H9 (cell line): ENCODE results near the gene GLRA3. TPM values are rescaled to one million over a fixed set of nuclear protein-coding genes. Genes with fewer than 3 reads are reported as not detected.

ENCODE experiments used
- DNase-seq: peaks from one replicate; pipeline ENCODE4 v3.0.0-alpha.2; 2017
- H2AFZ ChIP-seq: one replicate; pipeline ENCODE4 v1.6.1; 2013; ENCODE audit warnings: mild to moderate bottlenecking, low read length, control low read depth, moderate library complexity
- H2AK5ac ChIP-seq: 2 replicates; pipeline ENCODE4 v1.6.1; 2013; ENCODE audit warnings: low read length, control low read depth, mixed read lengths; ENCODE audit not compliant: insufficient read length
- H2BK120ac ChIP-seq: one replicate; pipeline ENCODE4 v1.6.1; 2013; ENCODE audit warnings: low read depth, mild to moderate bottlenecking, low read length, control low read depth, inconsistent platforms; ENCODE audit not compliant: poor library complexity, severe bottlenecking
- H2BK12ac ChIP-seq: 2 replicates; pipeline ENCODE4 v1.6.1; 2013; ENCODE audit warnings: low read length, control low read depth, mixed read lengths, low read depth; ENCODE audit not compliant: insufficient read length
- H2BK15ac ChIP-seq: 2 replicates; pipeline ENCODE4 v1.6.1; 2013; ENCODE audit warnings: low read depth, low read length, control low read depth
- H2BK20ac ChIP-seq: one replicate; pipeline ENCODE4 v1.6.1; 2013; ENCODE audit warnings: low read depth, mild to moderate bottlenecking, low read length, control low read depth, inconsistent platforms; ENCODE audit not compliant: poor library complexity, severe bottlenecking
- H2BK5ac ChIP-seq: 2 replicates; pipeline ENCODE4 v1.6.1; 2013; ENCODE audit warnings: low read length, control low read depth, mixed read lengths; ENCODE audit not compliant: insufficient read length
- H3K14ac ChIP-seq: 2 replicates; pipeline ENCODE4 v1.6.1; 2013; ENCODE audit warnings: low read length, control low read depth; ENCODE audit not compliant: insufficient read depth
- H3K18ac ChIP-seq: 2 replicates; pipeline ENCODE4 v1.6.1; 2013; ENCODE audit warnings: low read depth, mild to moderate bottlenecking, mixed read lengths, low read length, control low read depth; ENCODE audit not compliant: insufficient read length
- H3K23ac ChIP-seq: 2 replicates; pipeline ENCODE4 v1.6.1; 2013; ENCODE audit warnings: low read length, control low read depth, mixed read lengths, low read depth; ENCODE audit not compliant: insufficient read length
- H3K23me2 ChIP-seq: 2 replicates; pipeline ENCODE4 v1.6.1; 2013; ENCODE audit warnings: low read depth, mild to moderate bottlenecking, mixed read lengths, low read length, control low read depth; ENCODE audit not compliant: insufficient read length, poor library complexity, severe bottlenecking
- H3K27ac ChIP-seq: 2 replicates; pipeline ENCODE4 v1.5.1; 2013; ENCODE audit warnings: low read length, control low read depth, mixed read lengths, low read depth; ENCODE audit not compliant: insufficient read length
- H3K27me3 ChIP-seq: 2 replicates; pipeline ENCODE4 v1.6.1; 2013; ENCODE audit warnings: low read length, control low read depth, inconsistent platforms; ENCODE audit not compliant: insufficient read depth
- H3K4ac ChIP-seq: 2 replicates; pipeline ENCODE4 v1.6.1; 2013; ENCODE audit warnings: low read depth, mild to moderate bottlenecking, control low read depth, inconsistent platforms, low read length, moderate library complexity
- H3K4me1 ChIP-seq: 2 replicates; pipeline ENCODE4 v1.6.1; 2013; ENCODE audit warnings: low read length, control low read depth, inconsistent platforms; ENCODE audit not compliant: insufficient read depth
- H3K4me2 ChIP-seq: 2 replicates; pipeline ENCODE4 v1.6.1; 2013; ENCODE audit warnings: low read length, control low read depth, mixed read lengths; ENCODE audit not compliant: insufficient read length, insufficient read depth
- H3K56ac ChIP-seq: 2 replicates; pipeline ENCODE4 v1.6.1; 2013; ENCODE audit warnings: low read depth, mild to moderate bottlenecking, mixed read lengths, low read length, control low read depth; ENCODE audit not compliant: insufficient read length
- H3K79me1 ChIP-seq: 2 replicates; pipeline ENCODE4 v1.6.1; 2013; ENCODE audit warnings: low read depth, mild to moderate bottlenecking, moderate library complexity, low read length, control low read depth, inconsistent platforms; ENCODE audit not compliant: insufficient read depth, poor library complexity, severe bottlenecking
- H3K79me2 ChIP-seq: 2 replicates; pipeline ENCODE4 v1.6.1; 2013; ENCODE audit warnings: low read length, control low read depth, inconsistent platforms; ENCODE audit not compliant: insufficient read depth
- H3K9ac ChIP-seq: 2 replicates; pipeline ENCODE4 v1.6.1; 2013; ENCODE audit warnings: low read length, control low read depth, mixed read lengths; ENCODE audit not compliant: insufficient read length; ENCODE audit errors: extremely low read depth
- H3K9me3 ChIP-seq: one replicate; pipeline ENCODE4 v1.6.1; 2013; ENCODE audit warnings: low read depth, low read length, inconsistent platforms; ENCODE audit not compliant: control insufficient read depth
- H3T11ph ChIP-seq: one replicate; pipeline ENCODE4 v1.6.1; 2013; ENCODE audit warnings: mild to moderate bottlenecking, low read length, control low read depth, inconsistent platforms
- H4K20me1 ChIP-seq: one replicate; pipeline ENCODE4 v1.6.1; 2013; ENCODE audit not compliant: control insufficient read depth, insufficient read length, insufficient read depth
- H4K5ac ChIP-seq: 2 replicates; pipeline ENCODE4 v1.6.1; 2013; ENCODE audit warnings: low read depth, mild to moderate bottlenecking, mixed read lengths, low read length, control low read depth; ENCODE audit not compliant: insufficient read length
- H4K8ac ChIP-seq: replicated peaks from 2 replicates; pipeline ENCODE4 v1.6.1; 2013; ENCODE audit warnings: low read length, control low read depth, mixed read lengths, low read depth; ENCODE audit not compliant: insufficient read length
- H4K91ac ChIP-seq: 2 replicates; pipeline ENCODE4 v1.6.1; 2013; ENCODE audit warnings: low read depth, mild to moderate bottlenecking, moderate library complexity, mixed read lengths, low read length, control low read depth; ENCODE audit not compliant: insufficient read length
- H3K27ac Mint-ChIP-seq, 3 experiments: 2 replicates in 2 of 3; 3 replicates in 1 of 3; pipeline ENCODE4 v1.8.0; 2020 to 2021; ENCODE audit warnings: mixed read lengths in 3 of 3, mild to moderate bottlenecking in 1 of 3, moderate library complexity in 1 of 3
- H3K27me3 Mint-ChIP-seq: 2 replicates; pipeline ENCODE4 v1.8.0; 2021; ENCODE audit warnings: low read depth, mild to moderate bottlenecking, moderate library complexity, mixed read lengths
- H3K36me3 Mint-ChIP-seq, 3 experiments: 2 replicates in 2 of 3; 3 replicates in 1 of 3; pipeline ENCODE4 v1.8.0; 2020 to 2021; ENCODE audit warnings: low read depth in 3 of 3, mixed read lengths in 3 of 3; ENCODE audit not compliant: insufficient read depth in 1 of 3
- H3K4me1 Mint-ChIP-seq, 2 experiments: 2 replicates each; pipeline ENCODE4 v1.8.0; 2020; ENCODE audit warnings: mixed read lengths in 2 of 2
- H3K4me3 Mint-ChIP-seq, 2 experiments: 2 replicates in 1 of 2; 3 replicates in 1 of 2; pipeline ENCODE4 v1.8.0; 2020 to 2021; ENCODE audit warnings: mild to moderate bottlenecking in 2 of 2, mixed read lengths in 2 of 2, moderate library complexity in 1 of 2
- H3K9me3 Mint-ChIP-seq, 2 experiments: 2 replicates in 1 of 2; 3 replicates in 1 of 2; pipeline ENCODE4 v1.8.0; 2020; ENCODE audit warnings: mild to moderate bottlenecking in 2 of 2, mixed read lengths in 2 of 2, moderate library complexity in 1 of 2
- CTCF ChIP-seq: fragments of 200-600 bp; sonication (generic); conservative IDR thresholded peaks from 3 replicates; pipeline ENCODE4 v1.8.0; 2021; ENCODE audit warnings: antibody characterized with exemption, mild to moderate bottlenecking
- WGBS: extraction: QIAGEN DNeasy Blood & Tissue Kit; methylation state at CpG from one replicate; pipeline ENCODE4 v1.1.7; 2013; ENCODE audit warnings: missing lambda C conversion rate, low lambda C conversion rate, mixed read lengths; ENCODE audit not compliant: insufficient read length; ENCODE audit errors: extremely low coverage; 5-methylcytosine and 5-hydroxymethylcytosine counted together
- total RNA-seq: library from RNA; stranded (reverse); gene quantifications from 2 replicates; pipeline ENCODE4 v1.2.1, GENCODE V29; 2021

The GLRA3 gene
- total RNA-seq, 1 experiment from 2014 or later = 0.09 TPM

DNA sequence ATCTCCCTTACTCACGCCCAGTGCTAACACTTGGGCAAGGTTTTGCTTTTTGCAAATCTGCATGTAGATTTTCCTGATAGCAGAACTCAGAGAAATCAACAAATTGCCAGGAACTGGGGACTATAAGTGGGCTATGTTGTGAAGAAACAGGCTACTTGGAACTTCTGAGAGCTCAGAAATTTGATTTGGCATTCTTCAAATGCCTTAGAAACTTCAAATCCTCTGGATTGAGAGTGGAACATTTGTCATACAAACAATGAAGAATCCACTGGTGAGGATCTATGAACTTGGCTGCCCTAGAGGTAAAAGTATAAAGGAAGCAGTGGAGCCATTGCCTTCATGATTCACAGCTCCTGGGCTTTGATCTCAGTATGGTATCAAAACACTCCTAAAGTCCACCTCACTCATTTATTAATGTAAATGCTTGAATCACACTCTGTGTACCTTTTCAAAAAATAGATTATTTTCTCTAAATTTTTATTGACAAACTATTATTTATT, 126.0 kb downstream of the GLRA3 start:
- H3K9me3 Mint-ChIP-seq = no peaks in the 10 kb centered on the region
- H3K9ac ChIP-seq = no peak overlapping the region
- no peaks in the 10 kb centered on the region for H3K23me2 ChIP-seq
- no peaks in the 10 kb centered on the region for H3K4me1 ChIP-seq
- no peaks in the 10 kb centered on the region for H3K9me3 ChIP-seq
- no peak overlapping the region for H3K56ac ChIP-seq
- no peak overlapping the region for H2BK15ac ChIP-seq
- no peak overlapping the region for H2AK5ac ChIP-seq
- no peak overlapping the region for H3K4me3 Mint-ChIP-seq
- no CpG with 5 or more reads among the region's 1 CpG for WGBS
- no peaks in the 10 kb centered on the region for H3K79me2 ChIP-seq
- no peaks in the 10 kb centered on the region for H3K27me3 Mint-ChIP-seq
- H3K27ac Mint-ChIP-seq = no peak overlapping the region
- no peak overlapping the region for H3K27ac ChIP-seq
- no peak overlapping the region for H2AFZ ChIP-seq
- H4K5ac ChIP-seq = no peak overlapping the region
- no peak overlapping the region for H2BK20ac ChIP-seq
- no peaks in the 10 kb centered on the region for H4K20me1 ChIP-seq
- H2BK120ac ChIP-seq = no peak overlapping the region
- H3T11ph ChIP-seq = no peak overlapping the region
- DNase-seq = no peak
- H3K79me1 ChIP-seq = no peaks in the 10 kb centered on the region
- H3K4ac ChIP-seq = no peak overlapping the region
- H3K4me2 ChIP-seq = no peak overlapping the region
- no peaks in the 10 kb centered on the region for H3K4me1 Mint-ChIP-seq
- no peak for TF ChIP-seq CTCF
- H2BK12ac ChIP-seq = no peak overlapping the region
- H3K36me3 Mint-ChIP-seq = no peaks in the 10 kb centered on the region
- no peak overlapping the region for H3K23ac ChIP-seq
- H4K8ac ChIP-seq = no peak overlapping the region
- H3K18ac ChIP-seq = no peak overlapping the region
- H2BK5ac ChIP-seq = no peak overlapping the region
- no peaks in the 10 kb centered on the region for H3K27me3 ChIP-seq
- H4K91ac ChIP-seq = no peak overlapping the region
- H3K14ac ChIP-seq = no peak overlapping the region
